ENCODE data around the gene ANAPC2. TPM values are rescaled to one million over a fixed set of nuclear protein-coding genes. Genes with fewer than 3 reads are reported as not detected.

ANAPC2 gene
- total RNA-seq, 1 experiment from 2014 or later, result 80.9 TPM

DNA sequence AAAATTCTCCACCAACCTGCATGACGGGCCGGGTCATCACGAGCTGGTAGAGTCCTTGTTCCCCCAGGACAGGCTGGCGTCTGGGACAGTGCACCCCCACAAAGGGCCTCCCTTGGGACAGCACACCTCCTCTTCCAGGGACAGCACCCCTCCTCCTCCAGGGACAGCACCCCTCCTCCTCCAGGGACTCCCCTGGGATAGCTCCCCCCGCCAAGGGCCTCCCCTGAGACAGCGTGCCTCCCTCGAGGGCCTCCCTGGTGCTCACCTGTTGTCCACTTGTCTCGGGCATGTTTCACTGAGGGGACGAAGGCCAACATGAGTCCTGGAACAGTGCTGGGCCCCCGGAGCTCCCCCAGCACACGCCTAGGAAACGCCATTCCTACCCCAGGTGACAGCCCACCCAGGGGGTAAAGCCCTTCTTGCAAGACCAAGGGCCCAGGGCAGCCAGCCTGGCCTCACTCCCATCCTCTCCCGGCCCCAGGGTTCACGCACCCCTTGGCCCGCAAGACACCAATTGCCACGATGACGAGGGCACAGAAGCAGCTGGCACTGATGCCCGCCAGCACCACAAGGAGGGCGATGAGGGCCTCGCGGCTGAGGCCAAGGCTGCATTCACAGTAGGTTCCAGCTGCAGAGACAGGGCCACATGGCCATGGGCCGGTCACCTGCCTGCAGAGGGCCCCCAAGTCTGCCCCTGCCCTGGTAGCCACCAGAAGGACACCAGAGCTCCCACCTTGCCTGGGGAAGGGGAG, 17.0 kb downstream of the ANAPC2 start:
- H3K27me3 Mint-ChIP-seq (ENCODE audit: low read depth), result peaks cover 45% of the 10 kb centered on the region
- H3K36me3 Mint-ChIP-seq, result no peaks in the 10 kb centered on the region
- no peak overlapping the region for H3K4me3 Mint-ChIP-seq
- ATAC-seq, result no peak
- no peak for DNase-seq (ENCODE audit: low spot score)
- H3K27ac Mint-ChIP-seq, result no peak overlapping the region
- ChIA-PET CTCF (interaction anchor here (0.9 to 2.3 kb wide), 6 partner anchors 18 to 125 kb away, joined by 3 to 17 read pairs (median 4); partner anchors contain the start of gene TOR4A), POLR2A (interaction anchor here (0.6 to 1.0 kb wide), 2 partner anchors 21 to 302 kb away, joined by 3 read pairs; no protein-coding TSS in a partner anchor)
- H3K4me1 Mint-ChIP-seq, result peaks cover 6% of the 10 kb centered on the region
- H3K9me3 Mint-ChIP-seq, result no peaks in the 10 kb centered on the region
- TF ChIP-seq RORB (CRISPR knock-in tag; IDR thresholded peaks at IDR 0.05), result no peak
- TF ChIP-seq, protein P1, sequence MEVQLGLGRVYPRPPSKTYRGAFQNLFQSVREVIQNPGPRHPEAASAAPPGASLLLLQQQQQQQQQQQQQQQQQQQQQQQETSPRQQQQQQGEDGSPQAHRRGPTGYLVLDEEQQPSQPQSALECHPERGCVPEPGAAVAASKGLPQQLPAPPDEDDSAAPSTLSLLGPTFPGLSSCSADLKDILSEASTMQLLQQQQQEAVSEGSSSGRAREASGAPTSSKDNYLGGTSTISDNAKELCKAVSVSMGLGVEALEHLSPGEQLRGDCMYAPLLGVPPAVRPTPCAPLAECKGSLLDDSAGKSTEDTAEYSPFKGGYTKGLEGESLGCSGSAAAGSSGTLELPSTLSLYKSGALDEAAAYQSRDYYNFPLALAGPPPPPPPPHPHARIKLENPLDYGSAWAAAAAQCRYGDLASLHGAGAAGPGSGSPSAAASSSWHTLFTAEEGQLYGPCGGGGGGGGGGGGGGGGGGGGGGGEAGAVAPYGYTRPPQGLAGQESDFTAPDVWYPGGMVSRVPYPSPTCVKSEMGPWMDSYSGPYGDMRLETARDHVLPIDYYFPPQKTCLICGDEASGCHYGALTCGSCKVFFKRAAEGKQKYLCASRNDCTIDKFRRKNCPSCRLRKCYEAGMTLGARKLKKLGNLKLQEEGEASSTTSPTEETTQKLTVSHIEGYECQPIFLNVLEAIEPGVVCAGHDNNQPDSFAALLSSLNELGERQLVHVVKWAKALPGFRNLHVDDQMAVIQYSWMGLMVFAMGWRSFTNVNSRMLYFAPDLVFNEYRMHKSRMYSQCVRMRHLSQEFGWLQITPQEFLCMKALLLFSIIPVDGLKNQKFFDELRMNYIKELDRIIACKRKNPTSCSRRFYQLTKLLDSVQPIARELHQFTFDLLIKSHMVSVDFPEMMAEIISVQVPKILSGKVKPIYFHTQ (CRISPR knock-in tag; IDR thresholded peaks at IDR 0.05), result no peak

DNA sequence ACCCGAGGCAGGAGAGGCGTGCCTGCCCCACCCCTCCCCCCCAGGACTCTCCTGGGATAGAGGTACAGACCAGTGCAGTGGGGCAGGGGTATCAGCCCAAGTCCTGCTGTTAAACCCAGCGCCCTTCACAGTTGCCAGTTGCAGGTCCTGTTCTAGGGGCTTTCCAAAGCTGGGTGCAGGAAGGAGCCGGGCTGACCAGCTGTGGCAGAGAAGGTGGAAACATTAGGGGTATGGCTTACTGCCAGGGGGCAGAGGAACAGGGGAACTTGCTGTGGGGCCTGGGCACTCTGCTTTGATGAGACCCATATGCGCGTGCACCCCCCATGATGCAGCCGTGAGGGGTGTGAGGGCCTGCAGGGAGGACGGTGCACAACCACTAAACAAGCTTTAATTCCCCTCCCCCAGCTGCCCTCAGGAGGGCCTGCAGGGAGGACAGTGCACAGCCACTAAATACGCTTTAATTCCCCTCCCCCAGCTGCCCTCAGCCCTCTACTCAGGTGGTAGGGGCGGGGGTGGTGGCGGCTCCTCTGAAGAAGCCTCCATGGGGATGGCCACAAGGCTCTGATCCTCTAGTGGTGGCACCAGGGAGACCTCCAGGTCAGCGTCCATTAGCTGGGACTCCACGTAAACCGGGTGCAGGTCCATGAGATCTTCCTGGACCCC, 17.7 kb downstream of the ANAPC2 start:
- no peak overlapping the region for H3K4me3 Mint-ChIP-seq
- DNase-seq (ENCODE audit: low spot score) (no peak), ATAC-seq (no peak)
- TF ChIP-seq ZNF396 (CRISPR knock-in tag; IDR thresholded peaks at IDR 0.05; ENCODE audit: borderline replicate concordance) (no peak), IRF2 (CRISPR knock-in tag; IDR thresholded peaks at IDR 0.05; ENCODE audit: borderline replicate concordance, low read depth) (no peak), PREB (CRISPR knock-in tag; IDR thresholded peaks at IDR 0.05; ENCODE audit: borderline replicate concordance) (no peak), CREB1 (CRISPR knock-in tag; IDR thresholded peaks at IDR 0.05) (no peak)
- peaks cover 6% of the 10 kb centered on the region for H3K4me1 Mint-ChIP-seq
- no peaks in the 10 kb centered on the region for H3K9me3 Mint-ChIP-seq
- H3K27ac Mint-ChIP-seq, result no peak overlapping the region
- H3K36me3 Mint-ChIP-seq, result no peaks in the 10 kb centered on the region
- ChIA-PET POLR2A (interaction anchor here (0.8 kb wide), 1 partner anchor 84 kb away, joined by 3 read pairs; the partner anchor contains the start of gene MAN1B1), CTCF (interaction anchor here (0.9 to 3.1 kb wide), 9 partner anchors 14 to 136 kb away, joined by 3 to 17 read pairs (median 5); partner anchors contain the start of genes RNF224 and TOR4A)
- H3K27me3 Mint-ChIP-seq (ENCODE audit: low read depth), result peaks cover 51% of the 10 kb centered on the region

DNA sequence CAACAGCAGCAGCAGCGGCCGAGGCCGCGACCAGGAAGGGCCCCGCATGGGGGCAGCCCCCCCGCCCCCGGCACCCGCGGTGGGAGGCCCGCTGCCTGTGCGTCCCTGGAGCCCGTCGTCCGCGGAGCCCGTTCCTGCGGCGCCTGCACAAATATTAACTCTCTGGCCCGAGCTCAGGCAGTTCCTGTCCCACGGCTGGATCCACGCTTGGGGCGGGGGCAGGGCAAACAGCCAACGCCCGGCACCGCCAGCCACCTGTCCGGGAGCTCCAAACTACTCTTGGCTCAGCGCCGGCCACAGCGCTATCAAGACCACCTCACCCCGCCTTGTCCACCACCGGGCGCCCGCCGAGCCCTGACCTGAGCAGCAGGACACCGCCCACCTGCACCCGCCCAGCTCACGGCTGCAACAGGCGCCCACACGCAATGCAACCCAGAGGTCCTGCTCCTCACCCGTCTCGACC, 18.4 kb downstream of the ANAPC2 start, which contains the start of gene LRRC26:
LRRC26 (minus strand) TSS at position 156 of the 463 bp plus-strand sequence; CDS start at position 48, 108 bp downstream.
- ChIA-PET CTCF (interaction anchor here (0.7 to 3.1 kb wide), 16 partner anchors 9 to 141 kb away, joined by 3 to 17 read pairs (median 5); partner anchors contain the start of gene RNF224), POLR2A (interaction anchor here (0.6 to 0.8 kb wide), 3 partner anchors 71 to 597 kb away, joined by 3 read pairs; partner anchors contain the start of genes MAN1B1 and TUBB4B)
- ATAC-seq, result no peak
- H3K27ac Mint-ChIP-seq, result no peak within 1 kb of the TSS
- peaks cover 57% of the 10 kb centered on the region for H3K27me3 Mint-ChIP-seq (ENCODE audit: low read depth)
- H3K4me3 Mint-ChIP-seq, result peak within 1 kb of the TSS; percentile 62
- peaks cover 6% of the 10 kb centered on the region for H3K4me1 Mint-ChIP-seq
- H3K36me3 Mint-ChIP-seq, result no peaks in the 10 kb centered on the region
- TF ChIP-seq HMGXB4 (CRISPR knock-in tag; IDR thresholded peaks at IDR 0.05), result no peak
- TF ChIP-seq STAT6 (CRISPR knock-in tag; conservative IDR thresholded peaks at IDR 0.05; ENCODE audit: low read depth), result no peak
- no peak for TF ChIP-seq FOXJ3 (CRISPR knock-in tag; IDR thresholded peaks at IDR 0.05; ENCODE audit: borderline replicate concordance)
- no peak for TF ChIP-seq ZNF671 (CRISPR knock-in tag; IDR thresholded peaks at IDR 0.05)
- TF ChIP-seq ARID4B (CRISPR knock-in tag; IDR thresholded peaks at IDR 0.05; ENCODE audit: borderline replicate concordance), result no peak
- no peak for TF ChIP-seq MXD4 (CRISPR knock-in tag; IDR thresholded peaks at IDR 0.05; ENCODE audit: borderline replicate concordance)
- no peaks in the 10 kb centered on the region for H3K9me3 Mint-ChIP-seq
- no peak for DNase-seq (ENCODE audit: low spot score)

Measured in WTC11 (cell line).